AML-193 (cell line): ENCODE data around the gene NUB1.

Source experiments
- DNase-seq, 2 experiments: peaks; one replicate each; lab custom pipeline; 2025; lab: John Stamatoyannopoulos, UW

The NUB1 gene

DNA sequence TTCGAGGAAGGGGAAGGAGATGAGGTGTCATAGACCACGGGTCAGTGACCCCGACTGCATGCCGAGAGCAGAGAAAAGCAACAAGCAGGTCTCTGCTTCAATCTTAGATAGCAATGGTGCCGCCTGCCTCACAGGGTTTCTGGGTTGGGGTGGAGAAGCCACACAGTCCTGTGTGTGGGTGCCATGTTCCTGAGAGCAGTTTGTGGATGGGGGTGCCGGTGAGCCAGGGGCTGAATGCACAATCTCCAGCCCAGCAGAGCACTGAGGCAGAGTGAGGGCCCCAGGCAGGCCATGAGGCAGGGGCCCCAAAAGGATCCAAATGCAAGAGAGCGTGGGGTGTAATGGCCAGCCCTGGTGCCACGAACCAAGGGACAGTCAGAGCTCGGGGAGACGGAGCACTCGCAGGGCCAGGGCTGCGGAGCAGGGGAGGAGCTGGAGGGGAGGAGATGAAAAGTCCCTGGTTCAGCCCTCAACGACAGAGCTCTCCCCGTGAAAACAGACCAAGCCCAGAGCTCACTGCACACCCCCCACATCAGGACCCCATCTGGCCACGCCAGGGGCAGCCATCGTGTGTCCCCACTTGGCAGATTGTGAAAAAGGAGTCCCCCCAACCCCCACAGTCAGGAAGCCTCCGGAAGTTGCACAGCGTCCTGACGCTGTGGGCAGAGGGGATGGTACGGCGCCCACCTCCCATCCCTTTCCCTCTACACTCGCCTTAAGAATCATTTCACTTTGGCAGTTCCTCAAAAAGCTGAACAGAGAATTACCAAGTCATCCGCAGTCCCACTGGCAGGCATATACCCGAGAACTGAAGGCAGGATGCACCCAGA lies 48.4 kb downstream of the NUB1 start:
- DNase-seq = no peak

DNA sequence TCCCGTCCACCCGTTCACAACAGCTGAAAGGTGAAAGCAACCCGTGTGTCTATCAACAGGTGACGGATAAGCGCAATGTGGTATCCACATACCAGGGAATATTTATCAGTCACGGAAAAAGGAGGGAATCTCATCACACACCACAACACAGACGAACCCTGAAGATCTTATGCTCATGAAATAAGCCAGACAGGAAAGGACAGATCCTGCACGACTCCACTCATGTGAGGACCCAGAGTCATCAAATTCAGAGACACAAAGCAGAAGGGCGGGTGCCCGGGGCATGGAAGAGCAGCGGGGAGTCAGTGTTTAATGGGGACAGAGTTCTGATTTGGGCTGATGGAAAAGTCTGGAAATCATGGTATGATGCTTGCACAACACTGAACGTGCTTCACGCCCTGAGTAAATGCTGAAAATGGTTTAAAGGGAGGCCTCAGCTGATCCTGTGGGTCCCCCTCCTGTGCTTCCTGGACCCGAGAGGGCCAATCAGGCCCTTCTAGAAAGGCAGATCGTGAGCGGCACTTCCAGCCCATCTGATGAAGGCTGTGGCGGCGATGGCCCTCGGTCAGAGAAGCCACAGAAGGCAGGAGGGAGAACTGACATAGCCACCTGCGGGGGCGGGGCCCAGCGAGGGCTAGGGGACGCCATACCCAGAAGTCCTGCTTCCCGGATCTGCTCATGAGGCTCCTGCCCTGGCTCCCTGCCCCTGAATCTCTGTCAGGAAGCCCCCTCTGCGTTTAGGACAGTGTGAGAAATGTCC lies 49.2 kb downstream of the NUB1 start:
- no peak for DNase-seq

DNA sequence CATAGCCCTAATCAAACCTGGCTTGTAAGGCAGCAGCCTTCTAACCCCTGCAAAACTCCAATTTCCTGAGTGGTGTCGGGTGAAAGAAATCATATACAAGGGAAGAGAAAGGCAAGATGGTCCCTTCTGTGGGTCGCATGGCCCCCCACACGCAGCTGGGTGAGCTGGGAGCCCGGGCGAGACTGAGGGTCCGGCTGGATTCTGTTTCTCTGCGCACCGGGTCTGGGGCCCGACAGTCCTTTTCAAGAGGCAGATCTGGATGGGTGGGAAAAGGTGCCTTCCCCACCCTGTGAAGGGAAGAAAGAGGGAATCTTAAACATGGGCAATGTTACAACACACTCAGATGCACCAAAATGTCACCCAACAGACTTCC lies 49.7 kb downstream of the NUB1 start:
- DNase-seq = no peak

- DNase-seq = no peak
Observed at GRCh38 chr7:151392002-151392401, 50.4 kb downstream of the NUB1 start.

DNA sequence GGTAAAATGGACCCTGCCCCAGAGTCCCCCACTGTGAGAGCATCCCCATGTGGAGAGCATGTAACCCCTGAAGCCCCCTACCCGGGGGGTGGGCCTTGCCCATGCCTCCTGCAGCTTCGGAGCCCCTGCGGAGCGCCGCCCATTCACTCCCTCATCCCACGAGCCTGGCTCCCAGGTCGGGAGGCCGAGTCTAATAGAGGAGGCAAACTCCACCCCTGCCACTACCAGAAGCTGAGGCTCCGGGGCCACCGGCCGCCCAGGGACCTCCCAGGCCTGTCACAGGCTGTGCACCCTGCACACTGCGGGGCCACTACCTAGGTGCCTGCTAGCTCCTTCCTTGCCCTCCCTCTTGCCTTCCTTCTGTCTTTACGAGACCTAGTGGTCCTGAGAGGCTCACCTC lies 50.8 kb downstream of the NUB1 start:
- no peak for DNase-seq

- DNase-seq = no peak
Observed at GRCh38 chr7:151393031-151393977, 51.7 kb downstream of the NUB1 start.

GRCh38 chr7:151394076-151395035 lies 52.7 kb downstream of the NUB1 start:
- no peak for DNase-seq

GRCh38 chr7:151395036-151395367 lies 53.4 kb downstream of the NUB1 start:
- DNase-seq = no peak

DNA sequence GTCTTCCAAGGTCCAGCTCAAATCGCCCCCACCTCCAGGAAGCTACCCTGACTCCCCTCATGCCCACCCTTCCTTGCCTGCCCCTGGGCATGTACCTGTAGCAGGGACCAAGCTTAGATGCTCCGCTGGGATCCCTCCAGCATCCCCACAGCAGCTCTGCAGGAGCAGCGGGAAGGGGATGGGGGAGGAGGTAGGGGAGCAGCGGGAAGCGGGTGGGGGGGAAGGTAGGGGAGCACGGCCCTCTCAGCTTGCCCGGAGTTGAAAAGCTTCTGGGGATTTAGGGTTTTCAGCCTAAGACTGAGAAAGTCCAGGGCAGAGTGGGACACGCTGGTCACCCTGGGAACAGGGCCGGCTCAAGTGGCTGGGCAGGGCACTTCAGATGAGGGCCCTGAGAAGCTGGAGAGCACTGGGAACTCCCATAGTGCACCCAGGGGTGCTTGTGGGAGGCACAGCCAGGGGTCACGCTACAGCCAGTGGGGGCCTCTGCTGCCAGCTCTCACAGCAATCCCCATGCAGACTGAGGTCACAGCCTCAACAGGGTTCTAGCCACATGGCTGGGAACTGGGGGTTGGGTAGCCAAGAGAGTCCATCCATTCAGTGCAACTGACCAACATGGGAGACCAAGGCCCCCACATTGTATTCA lies 54.8 kb downstream of the NUB1 start:
- DNase-seq = no peak

DNA sequence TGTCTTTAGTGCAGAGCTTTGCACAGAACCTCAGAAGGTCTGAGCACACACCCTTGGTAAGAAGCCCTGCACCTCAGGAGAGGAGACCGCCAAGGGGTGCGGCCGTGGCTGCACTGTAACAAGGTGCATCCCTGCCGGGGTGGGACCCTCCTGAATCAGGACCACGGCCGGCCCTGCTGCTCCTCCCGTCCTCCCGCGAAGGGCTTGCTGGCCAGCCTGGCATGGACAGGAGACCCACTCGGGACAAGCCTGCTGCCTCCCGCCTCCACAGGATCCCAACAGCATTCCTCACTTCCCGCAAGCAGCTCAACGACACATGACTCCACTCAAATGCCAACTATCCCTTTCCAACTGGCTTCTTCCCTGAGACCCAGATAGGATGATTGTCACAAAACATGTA lies 55.4 kb downstream of the NUB1 start:
- DNase-seq = no peak

DNA sequence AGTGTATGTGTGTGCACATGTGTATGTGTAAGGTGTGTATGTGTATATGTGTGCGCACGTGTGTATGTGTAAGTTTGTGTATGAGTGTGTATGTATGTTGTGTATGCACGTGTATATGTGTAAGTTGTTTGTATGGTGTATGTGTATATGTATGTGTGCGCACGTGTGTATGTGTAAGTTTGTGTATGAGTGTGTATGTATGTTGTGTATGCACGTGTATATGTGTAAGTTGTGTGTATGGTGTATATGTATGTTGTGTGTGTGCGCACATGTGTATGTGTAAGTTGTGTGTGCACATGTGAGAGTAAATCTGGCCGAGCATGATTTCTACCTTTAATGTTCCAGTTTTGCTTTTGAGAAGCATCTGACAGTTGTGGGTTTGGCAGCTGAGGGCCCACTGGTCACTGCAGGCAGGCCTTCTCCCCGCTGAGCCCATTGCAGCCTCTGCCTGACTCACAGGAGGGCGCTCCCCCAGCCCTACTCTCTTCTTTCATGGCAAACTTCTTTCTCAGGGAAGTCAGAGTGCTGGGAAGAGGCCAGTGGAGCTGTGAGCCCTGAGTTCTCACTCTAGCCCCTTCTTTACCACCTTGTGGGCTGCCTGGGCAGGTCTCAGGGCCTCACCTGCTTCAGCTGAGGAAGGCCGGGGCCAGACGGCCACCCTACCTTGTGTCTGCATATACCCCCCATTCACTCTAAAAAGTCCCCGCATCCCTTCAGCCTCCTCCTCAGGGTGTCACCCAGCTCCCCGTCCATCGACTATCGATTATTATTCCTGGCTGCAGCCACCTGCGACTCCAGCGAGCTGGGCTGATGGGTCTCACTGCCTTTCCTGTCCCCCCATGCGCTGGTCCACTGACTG lies 57.1 kb downstream of the NUB1 start:
- DNase-seq = no peak

DNA sequence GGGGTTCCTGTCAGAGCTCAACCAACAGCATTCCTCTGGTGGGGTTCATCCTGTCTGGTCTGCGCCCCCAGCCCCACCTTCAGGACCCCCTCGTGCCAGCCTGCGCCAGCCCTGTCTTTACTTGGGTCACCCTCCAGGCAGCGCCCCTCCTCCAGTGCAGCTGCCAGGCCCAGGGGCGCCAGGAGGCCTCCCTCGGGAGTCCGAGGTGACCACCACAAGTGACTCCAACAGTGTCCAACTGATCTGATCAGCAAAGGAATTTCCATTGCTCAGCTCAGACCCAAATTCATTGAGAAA lies 57.6 kb downstream of the NUB1 start:
- DNase-seq = no peak

GRCh38 chr7:151399906-151400305 lies 58.3 kb downstream of the NUB1 start:
- no peak for DNase-seq

GRCh38 chr7:151400626-151401315 lies 59.2 kb downstream of the NUB1 start:
- DNase-seq = no peak

DNA sequence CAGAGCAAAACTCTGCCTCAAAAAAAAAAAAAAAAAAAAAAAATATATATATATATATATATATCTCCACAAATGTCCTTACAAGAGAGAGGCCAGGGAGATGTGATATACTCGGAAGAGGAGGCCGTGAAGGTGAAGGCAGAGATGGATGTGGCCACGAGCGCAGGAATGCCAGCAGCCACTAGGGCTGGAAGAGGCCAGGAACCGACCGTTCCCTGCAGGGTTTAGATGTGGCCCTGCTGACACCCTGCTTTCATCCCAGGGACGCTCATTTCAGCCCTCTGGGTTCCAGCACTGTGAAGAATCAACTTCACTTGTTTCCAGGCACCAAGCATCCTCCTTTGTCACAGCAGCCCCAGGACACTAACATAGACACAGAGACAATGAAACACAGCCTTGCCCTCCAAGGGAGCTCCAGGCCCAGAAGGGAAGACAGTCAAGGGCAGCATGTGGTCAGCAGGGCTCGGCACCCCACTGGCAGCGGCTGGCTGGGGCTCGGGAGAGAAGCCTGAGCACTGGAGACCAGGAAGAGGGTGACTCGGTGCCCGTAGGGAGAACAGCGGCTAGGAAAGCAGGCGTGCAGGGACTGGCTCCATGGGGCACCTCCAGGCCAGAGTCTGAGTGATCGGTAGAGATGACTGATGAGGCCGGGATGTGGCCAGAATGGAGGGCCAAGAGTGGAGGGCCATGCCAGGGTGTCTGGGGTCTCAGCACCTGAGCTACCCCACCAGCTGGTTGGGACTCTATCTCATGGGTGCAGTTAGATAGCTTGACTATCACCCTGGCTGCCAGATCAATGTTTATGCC lies 60.6 kb downstream of the NUB1 start:
- DNase-seq = no peak

DNA sequence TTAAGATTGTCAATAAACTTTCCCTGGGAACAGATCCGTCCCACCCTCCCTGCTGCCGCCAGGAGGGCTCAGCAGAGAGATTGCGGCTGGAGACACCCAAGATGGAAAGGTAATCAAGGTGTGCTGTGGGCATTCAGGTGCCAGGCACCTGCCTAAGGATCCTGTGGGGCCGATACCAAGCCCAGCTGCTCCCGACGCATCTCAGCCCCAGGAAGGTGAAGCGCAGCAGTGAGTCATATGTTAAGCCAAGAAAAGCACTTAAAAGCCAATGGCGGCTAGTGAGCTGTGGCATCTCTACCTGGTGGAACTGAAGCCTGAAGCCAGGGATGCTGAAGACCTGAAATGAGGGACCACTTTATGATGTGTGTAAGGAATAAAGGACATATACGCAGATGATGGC lies 62.2 kb downstream of the NUB1 start:
- DNase-seq = no peak

GRCh38 chr7:151404216-151405011 lies 62.8 kb downstream of the NUB1 start:
- DNase-seq = no peak

- no peak for DNase-seq
Observed at GRCh38 chr7:151405056-151405455, 63.4 kb downstream of the NUB1 start.
